GM18907 (cell line): ENCODE results near the gene KPNA1.
A peak's percentile ranks its signal among the peaks of the same experiment; 100 is the strongest.
"Not testable (repeated sequence)": the region's sequence is repeated elsewhere in the genome, so short reads cannot be mapped to it uniquely, and the experiment has no call there.

Experiments used
- ATAC-seq: cut with Tn5 transposase; IDR thresholded peaks from one replicate; pipeline ENCODE4 v1.9.1; 2021; ENCODE audit warnings: mild to moderate bottlenecking, moderate library complexity; ENCODE audit not compliant: unreplicated experiment

Gene KPNA1

GRCh38 chr3:122481390-122481789 is 33.3 kb downstream of the KPNA1 start:
- no peak for ATAC-seq

GRCh38 chr3:122476532-122476931 is 38.2 kb downstream of the KPNA1 start:
- ATAC-seq = no peak

- no peak for ATAC-seq
These were observed 39.4 kb downstream of the KPNA1 start for GRCh38 chr3:122475316-122475715.

GRCh38 chr3:122469659-122470058 is 45.1 kb downstream of the KPNA1 start:
- ATAC-seq = peak; percentile 19

GRCh38 chr3:122468896-122469533 is 45.7 kb downstream of the KPNA1 start:
- ATAC-seq = peak; percentile 70

- no peak for ATAC-seq
These were observed 48.0 kb downstream of the KPNA1 start for GRCh38 chr3:122466701-122467240.

- no peak for ATAC-seq
These were observed 50.1 kb downstream of the KPNA1 start for GRCh38 chr3:122464659-122465058.

GRCh38 chr3:122462406-122462805 is 52.3 kb downstream of the KPNA1 start:
- ATAC-seq = no peak

- no peak for ATAC-seq
These were observed 52.9 kb downstream of the KPNA1 start for GRCh38 chr3:122461806-122462205.

GRCh38 chr3:122458992-122459391 is 55.7 kb downstream of the KPNA1 start:
- ATAC-seq = no peak

- no peak for ATAC-seq
These were observed 57.0 kb downstream of the KPNA1 start for GRCh38 chr3:122457706-122458105.

- no peak for ATAC-seq
These were observed 58.7 kb downstream of the KPNA1 start for GRCh38 chr3:122456074-122456473.

GRCh38 chr3:122451371-122451770 is 63.4 kb downstream of the KPNA1 start:
- no peak for ATAC-seq

- not testable (repeated sequence) for ATAC-seq
These were observed 66.5 kb downstream of the KPNA1 start for GRCh38 chr3:122448218-122448617.

GRCh38 chr3:122444491-122444887 is 70.2 kb downstream of the KPNA1 start:
- not testable (repeated sequence) for ATAC-seq

GRCh38 chr3:122443762-122444490 is 70.8 kb downstream of the KPNA1 start:
- ATAC-seq = not testable (repeated sequence)

GRCh38 chr3:122443090-122443489 is 71.6 kb downstream of the KPNA1 start:
- ATAC-seq = no peak

- ATAC-seq = no peak
These were observed 78.8 kb downstream of the KPNA1 start for GRCh38 chr3:122435950-122436349.

GRCh38 chr3:122430371-122430770 is 84.4 kb downstream of the KPNA1 start:
- no peak for ATAC-seq

- ATAC-seq = no peak
These were observed 86.8 kb downstream of the KPNA1 start for GRCh38 chr3:122427857-122428471.

GRCh38 chr3:122421836-122422235 is 92.9 kb downstream of the KPNA1 start:
- ATAC-seq = no peak

GRCh38 chr3:122421101-122421500 is 93.6 kb downstream of the KPNA1 start:
- no peak for ATAC-seq
